DMS114 treated with DMSO at 0.1 percent for 48 hours (cell line): ENCODE data around the gene ANXA1.

Source experiments
- DNase-seq: peaks from one replicate; lab custom pipeline; 2025; ENCODE audit not compliant: unreplicated experiment; lab: John Stamatoyannopoulos, UW

The ANXA1 gene

GRCh38 chr9:73206851-73207250 lies 55.2 kb downstream of the ANXA1 start:
- DNase-seq, result no peak

GRCh38 chr9:73210886-73211666 lies 59.4 kb downstream of the ANXA1 start:
- DNase-seq, result no peak

- no peak for DNase-seq
These were observed 61.6 kb downstream of the ANXA1 start for GRCh38 chr9:73213300-73213699.

- DNase-seq, result no peak
These were observed 63.6 kb downstream of the ANXA1 start for GRCh38 chr9:73215249-73215648.

- no peak for DNase-seq
These were observed 64.4 kb downstream of the ANXA1 start for GRCh38 chr9:73216100-73216499.
